AG10803 (cell line): ENCODE measurements around the gene TDRD10.

ENCODE experiments used
- DNase-seq: peaks from one replicate; pipeline ENCODE4 v3.0.0; 2010; ENCODE audit warnings: low read depth
- H3K4me3 ChIP-seq: 2 replicates; pipeline ENCODE4 v1.5.1; 2011; ENCODE audit warnings: mild to moderate bottlenecking, low read length, control low read depth
- TF ChIP-seq, protein P1 (sequence below): conservative IDR thresholded peaks from 2 replicates; pipeline ENCODE4 v1.5.1; 2011; ENCODE audit warnings: mild to moderate bottlenecking, low read length, control low read depth, inconsistent platforms

TDRD10 gene

GRCh38 chr1:154589780-154590179 is 87.8 kb downstream of the TDRD10 start:
- TF ChIP-seq, protein P1, sequence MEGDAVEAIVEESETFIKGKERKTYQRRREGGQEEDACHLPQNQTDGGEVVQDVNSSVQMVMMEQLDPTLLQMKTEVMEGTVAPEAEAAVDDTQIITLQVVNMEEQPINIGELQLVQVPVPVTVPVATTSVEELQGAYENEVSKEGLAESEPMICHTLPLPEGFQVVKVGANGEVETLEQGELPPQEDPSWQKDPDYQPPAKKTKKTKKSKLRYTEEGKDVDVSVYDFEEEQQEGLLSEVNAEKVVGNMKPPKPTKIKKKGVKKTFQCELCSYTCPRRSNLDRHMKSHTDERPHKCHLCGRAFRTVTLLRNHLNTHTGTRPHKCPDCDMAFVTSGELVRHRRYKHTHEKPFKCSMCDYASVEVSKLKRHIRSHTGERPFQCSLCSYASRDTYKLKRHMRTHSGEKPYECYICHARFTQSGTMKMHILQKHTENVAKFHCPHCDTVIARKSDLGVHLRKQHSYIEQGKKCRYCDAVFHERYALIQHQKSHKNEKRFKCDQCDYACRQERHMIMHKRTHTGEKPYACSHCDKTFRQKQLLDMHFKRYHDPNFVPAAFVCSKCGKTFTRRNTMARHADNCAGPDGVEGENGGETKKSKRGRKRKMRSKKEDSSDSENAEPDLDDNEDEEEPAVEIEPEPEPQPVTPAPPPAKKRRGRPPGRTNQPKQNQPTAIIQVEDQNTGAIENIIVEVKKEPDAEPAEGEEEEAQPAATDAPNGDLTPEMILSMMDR: no peak
- H3K4me3 ChIP-seq: no peak overlapping the region
- no peak for DNase-seq

DNA sequence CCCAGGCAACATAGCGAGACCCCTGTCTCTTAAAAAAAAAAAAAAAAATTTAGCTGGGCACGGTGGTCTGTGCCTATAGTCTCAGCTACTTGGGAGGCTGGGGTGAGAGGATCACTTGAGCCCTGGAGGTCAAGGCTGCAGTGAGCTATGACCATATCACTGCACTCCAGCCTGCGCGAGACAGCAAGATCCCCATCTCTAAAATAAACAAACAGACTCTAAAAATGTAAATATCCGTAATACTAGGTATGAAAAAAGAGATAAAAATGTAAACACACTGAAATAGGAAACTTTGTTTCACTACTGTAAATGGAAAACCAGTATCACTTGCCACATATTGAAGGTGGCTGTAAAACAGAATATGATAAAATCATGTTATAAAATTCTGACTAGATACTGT is 88.7 kb downstream of the TDRD10 start:
- TF ChIP-seq, protein P1: no peak
- H3K4me3 ChIP-seq: no peak overlapping the region
- DNase-seq: no peak

DNA sequence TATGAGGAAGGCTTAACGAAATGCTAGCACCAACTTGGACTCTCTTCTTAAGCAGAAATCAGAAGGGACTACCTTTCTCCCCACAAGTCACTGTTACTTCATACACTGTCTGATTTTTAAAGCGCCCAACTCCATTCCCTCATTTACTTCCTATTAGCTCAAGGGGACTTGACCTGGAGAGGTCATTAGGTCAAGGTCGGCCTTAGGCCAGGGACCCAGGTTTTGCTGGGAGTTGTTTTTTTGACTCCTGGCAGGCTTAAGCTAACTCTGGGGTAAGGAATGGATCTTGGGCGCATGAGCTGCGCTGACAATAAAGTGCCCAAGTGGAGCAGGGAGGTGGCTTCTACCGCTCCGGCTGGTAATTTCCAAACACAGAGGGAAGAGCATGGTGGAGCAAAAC is 89.2 kb downstream of the TDRD10 start:
- DNase-seq: no peak
- no peak overlapping the region for H3K4me3 ChIP-seq

GRCh38 chr1:154593390-154593789 is 91.4 kb downstream of the TDRD10 start:
- TF ChIP-seq, protein P1: no peak
- H3K4me3 ChIP-seq: no peak overlapping the region
- DNase-seq: no peak

More for the DNA sequence above, 89.2 kb downstream of the TDRD10 start:
- TF ChIP-seq, protein P1: no peak

- H3K4me3 ChIP-seq: no peak overlapping the region
- no peak for DNase-seq
- TF ChIP-seq, protein P1: no peak
Observed at GRCh38 chr1:154594811-154595210, 92.8 kb downstream of the TDRD10 start.

DNA sequence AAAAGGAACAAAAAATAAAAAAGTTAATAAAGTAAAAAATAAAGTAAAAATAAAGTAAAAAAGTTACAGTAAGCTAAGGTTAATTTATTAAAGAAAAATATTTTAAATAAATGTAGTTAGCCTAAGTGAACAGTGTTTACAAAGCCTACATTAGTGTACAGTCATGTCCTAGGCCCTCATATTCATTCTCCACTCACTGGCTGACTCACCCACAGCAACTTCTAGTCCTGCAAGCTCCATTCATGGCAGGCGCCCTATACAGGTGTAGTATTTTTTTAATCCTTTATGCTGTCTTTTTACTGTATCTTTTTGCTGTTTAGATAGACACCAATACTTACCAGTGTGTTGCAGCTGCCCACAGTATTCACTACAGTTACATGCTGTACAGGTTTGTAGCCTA is 93.6 kb downstream of the TDRD10 start:
- peak; percentile 17 for DNase-seq
- no peak overlapping the region for H3K4me3 ChIP-seq
- TF ChIP-seq, protein P1: no peak
